ENCODE data around the gene HIVEP2. TPM values are rescaled to one million over a fixed set of nuclear protein-coding genes. Genes with fewer than 3 reads are reported as not detected.
A peak's percentile ranks its signal among the peaks of the same experiment; 100 is the strongest.

HIVEP2 gene
- total RNA-seq, 4 donors from 2014 or later: 8.6 to 19.3 (median 12.7) TPM

GRCh38 chr6:142950291-142950690, 5.3 kb upstream of the HIVEP2 start:
- no peak for DNase-seq
- intact Hi-C loops (cut with DNase I): no loop called here
- Histone ChIP-seq H3K27ac (no peak overlapping the region), H3K4me1 (peaks cover 0 to 6% (median 0%) of the 10 kb centered on the region in 3 donors), H3K4me3 (no peak overlapping the region), H3K9me3 (no peaks in the 10 kb centered on the region), H3K27me3 (no peaks in the 10 kb centered on the region), H3K36me3 (no peaks in the 10 kb centered on the region)
- 78 to 90% methylated on average over 1 of the region's 1 CpG for WGBS, 2 donors
- TF ChIP-seq CTCF (IDR thresholded peaks at IDR 0.05) (no peak), POLR2A (IDR thresholded peaks at IDR 0.05) (no peak)

- H3K9me3 ChIP-seq: no peaks in the 10 kb centered on the region
- no peaks in the 10 kb centered on the region for H3K27me3 ChIP-seq
- DNase-seq: no peak
- 11 to 16% methylated on average over 12 of the region's 12 CpGs for WGBS, 2 donors
- H3K27ac ChIP-seq: peak overlapping the region; percentile 95 to 100 (median 98)
- TF ChIP-seq POLR2A (IDR thresholded peaks at IDR 0.05) (no peak), CTCF (IDR thresholded peaks at IDR 0.05) (no peak)
- H3K36me3 ChIP-seq: no peaks in the 10 kb centered on the region
- peaks cover 0 to 22% (median 7%) of the 10 kb centered on the region in 3 donors for H3K4me1 ChIP-seq
- H3K4me3 ChIP-seq: peak overlapping the region; percentile 77 to 99 (median 92)
- intact Hi-C loops (cut with DNase I): no loop called here
These were observed 2.9 kb upstream of the HIVEP2 start for GRCh38 chr6:142947714-142948480.

GRCh38 chr6:142946924-142947713, 2.1 kb upstream of the HIVEP2 start:
- peak overlapping the region; percentile 95 to 100 (median 98) for H3K27ac ChIP-seq
- TF ChIP-seq CTCF (IDR thresholded peaks at IDR 0.05) (peak in 2 of 6 experiments; percentile 3 to 13), POLR2A (IDR thresholded peaks at IDR 0.05) (peak in 2 of 4 donors; percentile 78 to 85)
- intact Hi-C loops (cut with DNase I): no loop called here
- no peak for DNase-seq
- 0% methylated on average over 5 to 16 of the region's 77 CpGs for WGBS, 2 donors
- H3K27me3 ChIP-seq: no peaks in the 10 kb centered on the region
- no peaks in the 10 kb centered on the region for H3K9me3 ChIP-seq
- peak overlapping the region; percentile 77 to 99 (median 92) for H3K4me3 ChIP-seq
- H3K4me1 ChIP-seq: peaks cover 0 to 30% (median 8%) of the 10 kb centered on the region in 3 donors
- no peaks in the 10 kb centered on the region for H3K36me3 ChIP-seq

- Histone ChIP-seq H3K36me3 (no peaks in the 10 kb centered on the region), H3K4me1 (peaks cover 0 to 34% (median 8%) of the 10 kb centered on the region in 3 donors), H3K27ac (peak overlapping the region; percentile 95 to 100 (median 98)), H3K9me3 (no peaks in the 10 kb centered on the region), H3K27me3 (no peaks in the 10 kb centered on the region), H3K4me3 (peak overlapping the region; percentile 77 to 99 (median 92))
- WGBS, 2 donors: 0 to 1% methylated on average over 10 to 42 of the region's 62 CpGs
- intact Hi-C loops (cut with DNase I): no loop called here
- peak; percentile 61 for DNase-seq
- TF ChIP-seq POLR2A (IDR thresholded peaks at IDR 0.05) (peak in 3 of 4 donors; percentile 51 to 96 (median 92)), CTCF (IDR thresholded peaks at IDR 0.05) (no peak)
These were observed 1.4 kb upstream of the HIVEP2 start for GRCh38 chr6:142946181-142946923.

All from esophagus squamous epithelium (tissue), 5 donors.